GM12878 (cell line): Measurements from ENCODE around the gene WRAP73. TPM values are rescaled to one million over a fixed set of nuclear protein-coding genes. Genes with fewer than 3 reads are reported as not detected.
A peak's percentile ranks its signal among the peaks of the same experiment; 100 is the strongest.

ENCODE experiments used
- ATAC-seq: fragments of 200-7000 bp; cut with Tn5 transposase; 3 replicates; pipeline ENCODE4 v1.9.1; 2020; ENCODE audit warnings: mild to moderate bottlenecking, moderate library complexity
- BruUV-seq: library from RNA; stranded (reverse); fragments of 400-500 nt; replicated peaks from 2 replicates; lab custom pipeline; 2021; lab: Mats Ljungman, UMichigan
- CTCF ChIA-PET: fragments of 300-600 bp; sonication (Branson Sonifier 250); formaldehyde crosslinking; extraction: SDS; loops from one replicate; lab custom pipeline; 2021; ENCODE audit warnings: inconsistent platforms; lab: Yijun Ruan, JAX
- POLR2A ChIA-PET: fragments of 350-600 bp; formaldehyde crosslinking; extraction: SDS; loops from one replicate; lab custom pipeline; 2021; ENCODE audit warnings: inconsistent platforms; lab: Charles Lee
- RAD21 ChIA-PET: fragments of 300-600 bp; sonication (Branson Sonifier 250); formaldehyde crosslinking; loops from one replicate; lab custom pipeline; 2023; ENCODE audit warnings: antibody characterized with exemption; ENCODE audit not compliant: unreplicated experiment; lab: Charles Lee
- SMC1A ChIA-PET: fragments of 300-600 bp; sonication (Branson Sonifier 250); formaldehyde crosslinking; loops from one replicate; lab custom pipeline; 2023; ENCODE audit not compliant: unreplicated experiment, uncharacterized antibody; lab: Charles Lee
- DNase-seq: peaks from one replicate; pipeline ENCODE4 v3.0.0-alpha.2; 2011; ENCODE audit warnings: low read depth, low spot score
- FAIRE-seq: peaks from 3 replicates; lab custom pipeline; 2011; peaks lifted over from hg19 to GRCh38; lab: Jason Lieb, UNC
- H2AFZ ChIP-seq: 2 replicates; pipeline ENCODE4 v1.6.0; 2011; ENCODE audit warnings: low read depth, low read length, control low read depth; ENCODE audit not compliant: control insufficient read depth
- H3K27ac ChIP-seq: 2 replicates; pipeline ENCODE4 v1.5.1; 2011; ENCODE audit warnings: control low read depth; ENCODE audit not compliant: control insufficient read depth, insufficient read depth
- H3K27me3 ChIP-seq, 2 experiments: replicated peaks in 1 of 2; 2 replicates each; pipeline versions ENCODE4 v1.6.0 to v1.6.1; 2011; ENCODE audit warnings: low read length in 1 of 2; ENCODE audit not compliant: control insufficient read depth in 2 of 2, insufficient read depth in 2 of 2
- H3K36me3 ChIP-seq, 2 experiments: 2 replicates each; pipeline ENCODE4 v1.5.1; 2011; ENCODE audit warnings: low read length in 1 of 2; ENCODE audit not compliant: control insufficient read depth in 2 of 2, insufficient read depth in 2 of 2
- H3K4me1 ChIP-seq: 2 replicates; pipeline ENCODE4 v1.6.1; 2011; ENCODE audit warnings: mild to moderate bottlenecking, low read length, moderate library complexity, mixed read lengths; ENCODE audit not compliant: control insufficient read depth, insufficient read depth
- H3K4me2 ChIP-seq: 2 replicates; pipeline ENCODE4 v1.6.0; 2011; ENCODE audit warnings: control low read depth; ENCODE audit not compliant: control insufficient read depth, insufficient read depth
- H3K4me3 ChIP-seq: fragments of 200-600 bp; sonication (generic); 2 replicates; pipeline ENCODE4 v1.5.1; 2016
- H3K79me2 ChIP-seq: 2 replicates; pipeline ENCODE4 v1.6.0; 2011; ENCODE audit warnings: low read length; ENCODE audit not compliant: control insufficient read depth, insufficient read depth
- H3K9ac ChIP-seq: 2 replicates; pipeline ENCODE4 v1.8.0; 2011; ENCODE audit warnings: low read length, control low read depth, mixed read lengths; ENCODE audit not compliant: control insufficient read depth, insufficient read depth
- H3K9me3 ChIP-seq: replicated peaks from 3 replicates; pipeline ENCODE4 v1.5.1; 2011; ENCODE audit warnings: mild to moderate bottlenecking, low read length; ENCODE audit not compliant: control insufficient read depth, insufficient read depth
- H4K20me1 ChIP-seq: 2 replicates; pipeline ENCODE4 v1.6.0; 2011; ENCODE audit not compliant: control insufficient read depth, insufficient read depth
- BACH1 ChIP-seq: fragments of 450-650 bp; IDR thresholded peaks from 2 replicates; pipeline ENCODE4 v1.6.1; 2017; ENCODE audit warnings: mild to moderate bottlenecking, borderline replicate concordance
- CHD4 ChIP-seq: fragments of 200-600 bp; sonication (generic); IDR thresholded peaks from 2 replicates; pipeline ENCODE4 v1.6.1; 2016; ENCODE audit warnings: mild to moderate bottlenecking
- MTA2 ChIP-seq: fragments of 450-650 bp; IDR thresholded peaks from 2 replicates; pipeline ENCODE4 v1.6.1; 2016; ENCODE audit warnings: low read depth, mild to moderate bottlenecking, moderate library complexity
- RBBP5 ChIP-seq: fragments of 200-600 bp; sonication (generic); conservative IDR thresholded peaks from 2 replicates; pipeline ENCODE4 v1.6.1; 2016
- SMARCA5 ChIP-seq: fragments of 450-650 bp; IDR thresholded peaks from 2 replicates; pipeline ENCODE4 v1.6.1; 2017; ENCODE audit warnings: mild to moderate bottlenecking
- TBL1XR1 ChIP-seq: IDR thresholded peaks from 2 replicates; pipeline ENCODE4 v1.6.1; 2012; ENCODE audit warnings: low read depth, low read length, improper control_type of control experiment
- WRNIP1 ChIP-seq: IDR thresholded peaks from 2 replicates; pipeline ENCODE4 v1.6.1; 2011; ENCODE audit warnings: low read depth, low read length, improper control_type of control experiment, borderline replicate concordance
- WGBS: methylation state at CpG from one replicate; pipeline ENCODE4 v1.1.6; 2016; ENCODE audit warnings: low lambda C conversion rate; ENCODE audit not compliant: insufficient replicate concordance, insufficient coverage; ENCODE audit errors: missing lambda C conversion rate; 5-methylcytosine and 5-hydroxymethylcytosine counted together
- in situ Hi-C: fragments of 300-500 bp; cut with MboI; formaldehyde crosslinking; loops from 9 replicates; pipeline ENCODE4 v1.14.3; 2018; ENCODE audit warnings: mixed read lengths
- intact Hi-C: fragments of 100-400 bp; cut with micrococcal nuclease; formaldehyde crosslinking; loops from one replicate; pipeline ENCODE4 v1.14.2; 2022; ENCODE audit not compliant: unreplicated experiment
- polyA plus RNA-seq, 11 experiments: library from polyadenylated mRNA; depleted of rRNA in 4 of 11; unstranded in 6 of 11; stranded (reverse) in 5 of 11; fragments of >200 nt; fragmentation: Nextera tagmentation in 4 of 11; fragmentation: Illumina TruSeq in 1 of 11; extraction: Ambion mirVana in 4 of 11; extraction: Trizol in 1 of 11; gene quantifications; 1 replicate in 1 of 11; 2 replicates in 10 of 11; pipeline versions ENCODE4 v1.2.1 to v1.2.3, GENCODE V29; 2011 to 2016; ENCODE audit warnings: inconsistent platforms in 2 of 11, missing spikeins in 2 of 11, low read depth in 1 of 11
- total RNA-seq, 4 experiments: library from RNA; depleted of rRNA in 3 of 4; stranded (reverse); fragments of >200 nt in 3 of 4; fragmentation: Illumina TruSeq in 1 of 4; extraction: Trizol in 1 of 4; gene quantifications; 2 replicates each; pipeline versions ENCODE4 v1.2.1 to v1.2.3, GENCODE V29; 2013 to 2021
- TF ChIP-seq, protein P1 (sequence below): fragments of 450-650 bp; formaldehyde crosslinking; IDR thresholded peaks from 2 replicates; pipeline ENCODE4 v1.4.0; 2022; ENCODE audit warnings: mild to moderate bottlenecking, moderate library complexity

WRAP73 gene
- total and polyA plus RNA-seq, 10 of the 15 experiments (the other 5 are each of a cell fraction or from before 2014, with no cell fraction given), result 3.2 to 65.8 (median 48.0) TPM

- TF ChIP-seq, protein P1, sequence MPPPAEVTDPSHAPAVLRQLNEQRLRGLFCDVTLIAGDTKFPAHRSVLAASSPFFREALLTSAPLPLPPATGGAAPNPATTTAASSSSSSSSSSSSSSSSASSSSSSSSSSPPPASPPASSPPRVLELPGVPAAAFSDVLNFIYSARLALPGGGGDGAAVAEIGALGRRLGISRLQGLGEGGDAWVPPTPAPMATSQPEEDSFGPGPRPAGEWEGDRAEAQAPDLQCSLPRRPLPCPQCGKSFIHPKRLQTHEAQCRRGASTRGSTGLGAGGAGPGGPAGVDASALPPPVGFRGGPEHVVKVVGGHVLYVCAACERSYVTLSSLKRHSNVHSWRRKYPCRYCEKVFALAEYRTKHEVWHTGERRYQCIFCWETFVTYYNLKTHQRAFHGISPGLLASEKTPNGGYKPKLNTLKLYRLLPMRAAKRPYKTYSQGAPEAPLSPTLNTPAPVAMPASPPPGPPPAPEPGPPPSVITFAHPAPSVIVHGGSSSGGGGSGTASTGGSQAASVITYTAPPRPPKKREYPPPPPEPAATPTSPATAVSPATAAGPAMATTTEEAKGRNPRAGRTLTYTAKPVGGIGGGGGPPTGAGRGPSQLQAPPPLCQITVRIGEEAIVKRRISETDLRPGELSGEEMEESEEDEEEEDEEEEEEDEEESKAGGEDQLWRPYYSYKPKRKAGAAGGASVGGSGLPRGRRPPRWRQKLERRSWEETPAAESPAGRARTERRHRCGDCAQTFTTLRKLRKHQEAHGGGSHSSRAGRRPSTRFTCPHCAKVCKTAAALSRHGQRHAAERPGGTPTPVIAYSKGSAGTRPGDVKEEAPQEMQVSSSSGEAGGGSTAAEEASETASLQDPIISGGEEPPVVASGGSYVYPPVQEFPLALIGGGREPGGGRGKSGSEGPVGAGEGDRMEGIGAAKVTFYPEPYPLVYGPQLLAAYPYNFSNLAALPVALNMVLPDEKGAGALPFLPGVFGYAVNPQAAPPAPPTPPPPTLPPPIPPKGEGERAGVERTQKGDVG (CRISPR knock-in tag), result no peak
- no peak for TF ChIP-seq RBBP5
- no peak for TF ChIP-seq CHD4
- TF ChIP-seq, all 136 proteins: peak for 0
These were observed 34.1 kb upstream of the WRAP73 start (continued) for GRCh38 chr1:3683992-3684391.

GRCh38 chr1:3683197-3683596, 33.3 kb upstream of the WRAP73 start:
- CTCF ChIA-PET, result no interaction called here
- Histone ChIP-seq H4K20me1 (no peaks in the 10 kb centered on the region; the same call in 1 of the 2 replicates), H3K9ac (no peak overlapping the region), H3K4me3 (no peak overlapping the region), H3K9me3 (no peaks in the 10 kb centered on the region), H2AFZ (no peak overlapping the region), H3K4me2 (no peak overlapping the region), H3K79me2 (peaks cover 26% of the 10 kb centered on the region), H3K27ac (no peak overlapping the region), H3K4me1 (peaks cover 21% of the 10 kb centered on the region), H3K36me3 (peaks cover 2 to 46% of the 10 kb centered on the region in 2 experiments; a peak in 3 of 4 replicates), H3K27me3 (no peaks in the 10 kb centered on the region)
- BruUV-seq, result no TSS peak
- no peak for DNase-seq
- in situ Hi-C loops, result no loop called here
- intact Hi-C loops, result no loop called here
- no peak for FAIRE-seq
- WGBS, result 100% methylated on average over 1 of the region's 1 CpG
- TF ChIP-seq MTA2, result no peak
- no peak for TF ChIP-seq WRNIP1
- TF ChIP-seq TBL1XR1, result no peak
- peak; percentile 69; the same call in 1 of the 2 replicates for TF ChIP-seq BACH1
- TF ChIP-seq SMARCA5, result 0 out of 2 replicates have a peak, but pooled peaks have one; percentile 40
- POLR2A ChIA-PET, result interaction anchor here (1.1 kb wide), 1 partner anchor 16 kb away, joined by 3 read pairs; no protein-coding TSS in a partner anchor
- ATAC-seq, result no peak
- RAD21 ChIA-PET, result no interaction called here
- SMC1A ChIA-PET, result interaction anchor here (1.1 kb wide), 1 partner anchor 24 kb away, joined by 4 read pairs; no protein-coding TSS in a partner anchor
